ENCODE measurements around the gene RNASE13.
"Not testable (repeated sequence)": the region's sequence is repeated elsewhere in the genome, so short reads cannot be mapped to it uniquely, and the experiment has no call there.

The RNASE13 gene

DNA sequence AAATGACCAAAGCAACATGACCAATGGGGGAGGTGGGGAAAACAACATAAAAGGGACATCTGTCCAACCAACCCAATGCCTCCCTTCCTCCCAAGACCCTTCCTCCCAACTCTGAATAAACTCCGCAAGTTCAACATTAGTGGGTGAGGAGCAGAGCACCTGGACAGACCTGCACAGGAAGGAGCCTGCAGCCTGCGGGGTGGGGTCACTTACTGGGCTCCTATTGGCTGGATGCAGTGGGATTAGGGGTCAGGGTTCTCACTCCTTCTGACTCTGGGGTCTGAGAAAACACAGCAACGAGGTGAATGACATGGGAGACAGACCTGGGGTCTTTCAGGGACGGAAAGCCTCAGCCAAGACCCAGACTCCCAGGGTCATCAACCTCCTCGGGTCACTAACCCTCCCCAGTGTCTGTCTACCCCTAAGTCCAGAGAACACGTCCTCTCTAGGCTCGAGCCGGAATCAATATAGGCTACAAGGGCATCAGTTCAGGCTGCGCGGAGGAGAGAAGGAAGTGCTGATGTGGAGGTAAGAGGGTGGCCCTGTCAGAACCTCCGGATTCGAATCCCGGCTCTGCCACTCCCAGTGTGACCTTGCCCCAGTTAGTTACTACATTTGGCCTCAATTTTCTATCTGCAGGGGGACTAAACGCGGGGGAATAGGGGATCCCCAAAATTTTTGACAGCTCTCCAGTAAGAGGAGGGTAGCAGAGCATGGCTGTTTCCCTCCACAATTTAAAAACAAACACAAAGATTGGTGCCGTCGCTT lies 10.6 kb downstream of the RNASE13 start:
- Mint-ChIP-seq H3K27ac (peak overlapping the region; percentile 67 to 74), H3K27me3 (no peaks in the 10 kb centered on the region), H3K9me3 (no peaks in the 10 kb centered on the region), H3K4me3 (peak overlapping the region; percentile 85 to 89), H3K4me1 (peaks cover 33% of the 10 kb centered on the region)
- DNase-seq (peak in 1 of 2 donors; percentile 10), ATAC-seq (peak; percentile 45)

DNA sequence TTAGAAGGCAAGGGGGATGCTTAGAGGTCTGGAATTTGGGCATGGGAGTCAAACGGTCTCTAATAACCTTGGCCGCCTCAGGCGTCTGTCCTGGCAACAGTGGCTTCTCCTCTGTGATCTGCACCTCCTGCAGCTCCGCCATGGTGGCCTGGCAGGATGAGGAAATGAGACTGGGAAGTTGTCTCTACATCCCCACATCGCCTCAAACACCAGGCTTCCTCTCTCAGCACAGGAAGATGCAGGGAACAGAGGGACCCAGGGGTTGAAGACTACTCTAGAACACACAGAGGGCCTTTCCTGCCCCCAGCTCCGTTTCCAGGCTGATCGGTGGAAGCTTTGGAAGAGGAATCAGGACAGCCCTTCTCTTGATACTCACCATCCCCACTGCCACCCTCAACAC lies 11.4 kb downstream of the RNASE13 start:
- Mint-ChIP-seq H3K27ac (no peak overlapping the region), H3K4me3 (no peak overlapping the region)

DNA sequence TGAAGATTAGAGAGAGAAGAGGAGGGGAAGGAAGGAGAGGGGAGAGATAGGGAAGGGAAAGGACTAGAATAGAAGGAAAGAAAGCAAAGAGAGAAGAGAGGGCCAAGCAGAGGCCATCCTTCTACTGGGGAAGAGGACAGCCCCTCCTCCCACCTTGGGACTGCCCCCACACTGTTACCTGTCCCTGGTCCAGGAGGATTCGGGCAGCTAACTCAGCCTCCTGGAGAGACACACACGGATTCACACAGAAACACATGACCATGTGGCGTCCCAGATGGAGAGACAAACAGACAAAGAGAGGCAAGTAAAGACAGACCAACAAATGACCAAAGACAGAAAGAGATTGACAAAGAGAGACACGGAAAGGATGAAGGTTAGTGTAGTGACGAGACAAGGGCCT lies 11.9 kb downstream of the RNASE13 start:
- Mint-ChIP-seq H3K9me3 (no peaks in the 10 kb centered on the region), H3K4me3 (peak overlapping the region in 1 of 2 donors; percentile 0), H3K4me1 (peaks cover 33% of the 10 kb centered on the region), H3K27ac (no peak overlapping the region), H3K27me3 (no peaks in the 10 kb centered on the region)
- ATAC-seq, result no peak
- DNase-seq, result no peak

More for the DNA sequence above, 11.4 kb downstream of the RNASE13 start:
- ATAC-seq, result no peak
- Mint-ChIP-seq H3K27me3 (no peaks in the 10 kb centered on the region), H3K4me1 (peaks cover 33% of the 10 kb centered on the region), H3K9me3 (no peaks in the 10 kb centered on the region)
- no peak for DNase-seq

DNA sequence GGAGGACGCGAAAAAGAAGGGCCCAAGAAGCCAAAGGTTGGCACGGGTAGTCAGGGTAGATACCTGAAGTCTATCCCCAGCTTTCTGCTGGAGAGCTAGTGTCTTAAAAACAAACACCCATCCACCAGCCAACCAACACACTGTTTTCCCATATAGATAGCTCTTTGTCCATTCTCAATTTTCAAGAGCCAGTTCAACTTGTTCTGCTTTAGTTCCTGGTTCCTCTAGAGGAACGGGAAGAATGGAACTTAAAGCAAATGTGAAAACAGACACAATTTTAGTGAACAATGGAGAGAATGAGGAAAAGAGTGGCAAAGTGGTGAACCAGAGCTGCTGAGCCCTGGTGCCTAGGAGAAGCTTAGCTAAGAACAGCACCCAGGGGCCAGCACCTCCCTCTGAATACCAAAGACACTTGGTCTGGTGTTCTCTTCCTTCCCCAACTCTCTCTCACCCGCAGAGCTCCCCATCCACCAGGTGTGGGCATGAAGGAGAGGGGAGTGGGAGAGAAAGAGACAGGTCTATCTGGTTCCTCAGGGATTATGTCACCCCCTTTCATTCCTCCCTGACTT lies 13.5 kb downstream of the RNASE13 start:
- Mint-ChIP-seq H3K27me3 (no peaks in the 10 kb centered on the region), H3K4me3 (no peak overlapping the region), H3K4me1 (peaks cover 27% of the 10 kb centered on the region), H3K9me3 (no peaks in the 10 kb centered on the region), H3K27ac (no peak overlapping the region)
- DNase-seq, result no peak
- no peak for ATAC-seq

DNA sequence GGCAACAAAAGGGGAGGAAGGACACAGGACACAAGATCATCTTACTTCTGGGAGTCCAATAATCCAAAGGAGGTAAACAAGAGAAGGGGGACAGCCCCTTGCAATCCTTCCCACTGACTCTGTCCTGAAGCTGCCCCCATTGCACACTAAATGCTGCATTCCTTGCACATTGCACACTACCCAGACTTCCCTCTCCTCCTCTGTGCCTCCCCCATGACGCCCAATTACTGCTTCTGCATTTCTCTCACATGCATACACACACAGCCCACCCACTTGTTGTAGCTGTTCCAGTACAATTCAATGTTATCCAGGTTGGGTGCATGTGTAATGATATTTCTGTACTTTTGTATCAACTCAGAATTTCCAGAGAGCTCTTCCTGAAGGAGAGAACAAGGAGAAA lies 15.2 kb downstream of the RNASE13 start:
- no peak overlapping the region for H3K27ac Mint-ChIP-seq
- no peak overlapping the region for H3K4me3 Mint-ChIP-seq
- H3K9me3 Mint-ChIP-seq, result no peaks in the 10 kb centered on the region
- H3K27me3 Mint-ChIP-seq, result peaks cover 1% of the 10 kb centered on the region
- H3K4me1 Mint-ChIP-seq, result peaks cover 18% of the 10 kb centered on the region
- DNase-seq (no peak), ATAC-seq (no peak)

DNA sequence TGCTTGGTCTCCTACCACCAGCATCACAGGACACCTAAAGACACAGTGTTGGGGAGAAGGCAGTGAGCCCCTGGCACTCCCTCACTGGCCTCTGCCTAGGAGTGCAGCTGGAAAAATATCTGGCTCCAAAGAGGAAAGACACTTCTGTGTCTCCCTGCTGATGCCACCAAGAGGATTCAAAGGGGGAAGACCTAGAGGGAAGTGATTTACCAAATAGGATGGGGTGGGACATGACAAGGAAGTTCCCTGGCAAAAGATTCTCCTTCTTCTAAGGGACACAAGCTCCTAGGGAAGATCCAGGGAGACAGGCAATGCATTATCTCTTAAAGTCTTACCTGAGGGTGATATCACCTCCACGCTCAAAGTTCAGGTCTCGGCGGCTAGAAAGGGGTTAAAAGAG lies 15.8 kb downstream of the RNASE13 start:
- Mint-ChIP-seq H3K27me3 (peaks cover 7% of the 10 kb centered on the region), H3K9me3 (no peaks in the 10 kb centered on the region), H3K4me1 (peaks cover 12% of the 10 kb centered on the region), H3K4me3 (no peak overlapping the region), H3K27ac (no peak overlapping the region)
- ATAC-seq, result no peak
- DNase-seq, result no peak

DNA sequence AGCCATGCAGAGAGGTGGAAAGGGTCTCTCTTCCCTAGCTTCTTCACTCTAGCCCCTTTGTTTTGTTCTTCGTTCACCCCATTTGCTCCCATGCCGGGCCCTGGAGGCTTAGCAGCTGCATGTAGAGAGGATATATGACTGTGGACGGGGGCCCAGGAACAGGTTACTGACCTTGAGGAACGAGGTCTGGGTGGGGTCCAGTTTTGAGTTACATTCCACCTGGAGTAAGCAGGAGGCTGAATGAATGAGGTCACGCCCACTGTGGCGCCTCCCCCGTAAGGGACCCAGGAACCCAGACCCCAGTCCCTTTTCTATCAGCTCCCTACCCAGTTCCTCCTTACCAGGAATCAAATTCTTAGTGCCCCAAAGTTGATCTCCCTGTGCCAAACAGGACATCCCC lies 16.3 kb downstream of the RNASE13 start:
- no peak overlapping the region for H3K27ac Mint-ChIP-seq
- no peak for ATAC-seq

DNA sequence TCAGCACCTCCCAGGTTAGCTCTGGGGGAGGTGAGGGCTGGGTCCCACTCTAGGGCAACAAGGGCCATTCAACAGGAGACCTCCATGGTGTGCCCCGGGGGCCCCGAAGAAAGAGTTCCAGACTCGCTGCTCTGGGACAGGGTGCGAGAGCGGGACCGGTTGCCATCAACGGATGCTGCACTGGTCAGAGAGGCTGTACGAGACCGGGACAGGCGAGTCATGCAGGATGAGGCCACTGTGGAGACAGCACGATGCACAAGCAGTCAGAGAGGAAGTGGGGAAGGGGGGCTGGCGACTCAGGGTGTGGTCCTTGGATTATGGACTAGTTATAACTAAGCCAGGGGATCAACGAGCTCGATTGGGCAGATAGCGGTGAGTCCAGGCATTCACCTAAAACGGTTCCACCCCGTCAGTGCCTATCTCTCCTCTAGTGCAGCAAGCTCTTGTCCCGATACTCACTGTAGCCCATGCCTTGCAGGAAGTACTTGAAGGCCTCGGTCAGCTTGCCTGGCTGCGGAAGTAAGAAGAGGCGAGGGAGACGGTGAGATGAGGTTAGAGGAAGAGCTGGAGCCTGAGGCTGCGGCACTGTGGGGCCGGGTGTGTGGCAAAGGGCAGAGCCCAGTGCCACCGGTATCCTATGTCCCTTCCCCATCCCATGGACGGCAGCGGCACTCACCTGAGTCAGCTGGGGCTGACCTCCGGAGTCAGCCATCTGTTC lies 16.9 kb downstream of the RNASE13 start:
- no peaks in the 10 kb centered on the region for H3K9me3 Mint-ChIP-seq
- peaks cover under 1% of the 10 kb centered on the region for H3K4me1 Mint-ChIP-seq
- H3K27ac Mint-ChIP-seq, result peak overlapping the region in 1 of 2 donors; percentile 30
- H3K4me3 Mint-ChIP-seq, result no peak overlapping the region
- peaks cover 15% of the 10 kb centered on the region for H3K27me3 Mint-ChIP-seq
- no peak for DNase-seq
- no peak for ATAC-seq

More for the DNA sequence above, 16.3 kb downstream of the RNASE13 start:
- no peak for DNase-seq
- H3K4me3 Mint-ChIP-seq, result no peak overlapping the region
- peaks cover 10% of the 10 kb centered on the region for H3K27me3 Mint-ChIP-seq
- peaks cover 7% of the 10 kb centered on the region for H3K4me1 Mint-ChIP-seq
- no peaks in the 10 kb centered on the region for H3K9me3 Mint-ChIP-seq

DNA sequence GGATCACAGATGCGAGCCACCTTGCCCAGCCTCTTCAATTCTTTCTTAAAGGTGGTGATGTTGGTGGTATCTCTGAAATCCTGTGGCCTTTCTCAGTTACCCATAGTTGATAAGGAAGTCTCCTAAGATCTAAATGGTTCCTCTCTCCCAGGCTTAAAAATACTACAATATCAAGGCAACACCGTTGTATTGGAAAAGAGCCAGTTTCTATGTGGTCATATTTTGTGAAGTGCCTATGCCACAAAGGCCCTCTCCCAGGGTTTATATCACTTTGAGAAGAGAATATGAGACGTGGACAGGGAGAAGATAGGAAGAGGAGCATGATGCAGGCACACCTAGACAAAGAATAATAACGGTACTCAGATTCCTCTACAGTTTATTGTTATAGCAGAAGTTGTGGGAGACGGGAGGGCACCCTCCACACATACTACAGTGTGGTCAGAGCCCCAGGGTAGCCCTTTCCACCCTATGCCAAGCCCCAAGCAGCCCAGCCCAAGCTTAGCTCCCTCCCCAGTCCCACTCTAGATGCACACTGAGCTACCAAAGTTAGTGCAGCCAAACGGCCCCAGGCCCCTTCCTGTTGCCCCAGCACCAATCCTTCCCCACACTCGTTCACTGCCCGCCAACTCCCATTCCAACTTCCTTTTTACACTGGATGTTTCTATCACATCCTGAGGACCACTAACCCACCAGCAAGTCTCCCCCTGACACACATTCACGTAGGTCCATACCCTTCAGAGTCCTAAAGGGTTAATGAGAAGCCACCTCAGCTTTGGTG lies 18.0 kb downstream of the RNASE13 start:
- peaks cover 26% of the 10 kb centered on the region for H3K27me3 Mint-ChIP-seq
- no peaks in the 10 kb centered on the region for H3K9me3 Mint-ChIP-seq
- H3K4me3 Mint-ChIP-seq, result no peak overlapping the region
- H3K4me1 Mint-ChIP-seq, result no peaks in the 10 kb centered on the region
- no peak for ATAC-seq
- DNase-seq, result no peak
- H3K27ac Mint-ChIP-seq, result no peak overlapping the region

DNA sequence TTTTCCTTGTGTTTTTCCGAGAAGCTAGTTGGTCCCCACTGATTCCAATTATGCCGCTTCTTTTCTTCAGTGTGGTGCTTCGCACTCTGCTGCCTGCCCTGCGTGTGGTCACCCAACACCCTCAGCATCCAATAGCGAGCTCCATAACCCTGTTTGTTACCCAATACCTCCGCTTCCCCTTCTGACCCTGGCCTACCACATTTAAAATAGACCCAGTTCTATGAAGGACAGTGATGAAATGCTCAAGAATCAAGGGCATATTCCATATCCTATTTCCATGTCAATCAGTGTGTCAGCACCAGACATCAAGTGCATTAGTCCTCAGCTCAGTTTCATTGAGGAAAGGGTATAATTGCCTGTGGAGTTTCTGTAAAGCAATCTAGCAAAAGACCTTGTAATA lies 19.3 kb downstream of the RNASE13 start:
- no peak for ATAC-seq
- H3K4me1 Mint-ChIP-seq, result no peaks in the 10 kb centered on the region
- DNase-seq, result no peak

DNA sequence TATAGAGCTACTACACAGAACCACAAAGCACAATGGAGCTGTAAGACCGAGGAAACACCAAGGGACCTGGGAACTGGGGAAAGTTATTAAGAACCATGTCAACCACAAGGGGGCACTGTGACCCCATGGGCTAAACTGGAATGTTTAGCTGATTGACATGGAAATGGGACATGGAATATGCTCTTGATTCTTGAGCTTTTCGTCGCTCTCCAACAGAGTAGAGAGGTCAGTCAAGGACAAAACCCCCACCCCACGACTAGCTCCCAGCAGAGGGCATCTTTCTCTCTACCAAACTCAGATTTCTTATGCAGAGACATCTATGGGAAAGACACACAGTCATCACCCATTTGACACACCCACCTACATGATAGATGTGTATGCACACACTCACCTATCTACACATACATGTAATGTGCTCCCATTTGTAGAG lies 19.8 kb downstream of the RNASE13 start:
- Mint-ChIP-seq H3K27ac (no peak overlapping the region), H3K4me1 (no peaks in the 10 kb centered on the region), H3K9me3 (no peaks in the 10 kb centered on the region)

More for the DNA sequence above, 19.3 kb downstream of the RNASE13 start:
- Mint-ChIP-seq H3K9me3 (no peaks in the 10 kb centered on the region), H3K27ac (no peak overlapping the region), H3K4me3 (no peak overlapping the region), H3K27me3 (peaks cover 35% of the 10 kb centered on the region)

DNA sequence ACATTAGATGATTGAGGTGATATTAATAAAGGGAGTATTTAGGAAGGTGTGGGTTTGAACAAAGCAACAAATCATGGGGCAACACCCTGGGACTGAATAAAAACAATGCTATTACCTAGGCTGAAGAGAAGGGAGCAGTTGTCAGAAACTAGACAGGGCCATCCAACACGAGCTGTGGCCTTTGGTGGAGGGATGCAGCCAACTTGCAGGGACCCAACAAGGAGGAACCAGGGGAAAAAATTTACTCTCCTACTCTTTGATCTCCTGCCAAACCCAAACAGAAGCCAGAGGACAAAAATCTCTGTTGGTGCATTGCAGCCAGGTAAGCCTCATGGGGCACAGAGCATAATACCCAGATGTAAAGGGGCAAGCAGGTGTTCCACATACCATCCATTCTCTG lies 23.5 kb downstream of the RNASE13 start:
- Mint-ChIP-seq H3K4me3 (no peak overlapping the region), H3K27ac (no peak overlapping the region), H3K9me3 (no peaks in the 10 kb centered on the region), H3K27me3 (peaks cover 35% of the 10 kb centered on the region), H3K4me1 (no peaks in the 10 kb centered on the region)
- DNase-seq, result no peak
- ATAC-seq, result no peak

More for the DNA sequence above, 19.8 kb downstream of the RNASE13 start:
- Mint-ChIP-seq H3K27me3 (peaks cover 35% of the 10 kb centered on the region), H3K4me3 (no peak overlapping the region)
- DNase-seq, result peak; percentile 66
- ATAC-seq, result peak; percentile 78

DNA sequence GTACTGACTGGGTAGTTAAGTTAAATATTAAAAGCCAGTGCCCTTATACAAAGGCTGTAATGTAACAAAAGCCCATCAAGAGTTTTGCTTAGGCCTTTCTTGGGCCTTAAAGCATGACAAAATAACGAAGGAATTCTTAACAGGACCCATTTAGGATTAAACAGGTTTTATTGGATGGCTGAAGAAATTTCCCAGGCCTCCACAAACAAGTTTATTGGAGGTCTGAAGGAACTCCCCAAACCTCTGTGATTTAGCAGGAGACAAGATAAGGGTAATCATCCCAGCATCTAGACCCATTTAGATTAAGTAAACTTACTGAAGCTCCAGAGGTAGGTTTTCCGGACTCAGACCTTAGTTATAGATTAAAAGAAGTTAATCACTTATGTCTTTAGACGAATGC lies 24.9 kb downstream of the RNASE13 start:
- ATAC-seq, result not testable (repeated sequence)

DNA sequence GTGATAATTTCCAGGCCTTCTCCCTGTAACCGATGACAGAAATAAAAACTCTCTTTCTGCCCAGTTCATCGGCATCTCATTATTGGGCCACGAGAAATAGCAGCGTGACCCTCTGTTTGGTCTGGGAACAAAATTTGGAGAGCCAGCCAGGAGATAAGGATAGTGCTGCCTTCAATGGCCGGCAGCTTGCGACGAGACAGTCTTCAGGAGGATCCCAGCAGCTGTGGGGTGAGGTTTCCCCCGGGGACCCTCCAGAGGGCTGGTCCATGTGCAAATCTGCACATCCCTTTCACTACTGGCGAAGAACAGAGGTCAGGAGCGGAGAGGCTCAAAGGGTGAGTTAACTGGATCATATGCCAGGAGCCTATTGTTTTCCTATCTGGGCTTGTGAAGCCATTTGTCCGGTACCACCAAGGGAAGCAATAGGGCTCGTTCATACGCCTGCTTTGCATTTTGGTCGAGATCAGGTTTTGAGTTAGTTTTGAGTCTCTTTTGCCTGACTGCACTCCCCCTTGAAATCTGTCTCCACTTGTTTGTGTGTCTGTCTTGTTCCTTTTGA lies 30.7 kb downstream of the RNASE13 start:
- ATAC-seq, result no peak
- Mint-ChIP-seq H3K27ac (no peak overlapping the region), H3K9me3 (no peaks in the 10 kb centered on the region), H3K4me3 (no peak overlapping the region), H3K27me3 (no peaks in the 10 kb centered on the region), H3K4me1 (no peaks in the 10 kb centered on the region)
- no peak for DNase-seq

More for the DNA sequence above, 24.9 kb downstream of the RNASE13 start:
- H3K27ac Mint-ChIP-seq, H3K4me3 Mint-ChIP-seq, H3K4me1 Mint-ChIP-seq, DNase-seq, H3K9me3 Mint-ChIP-seq: not testable (repeated sequence)
- H3K27me3 Mint-ChIP-seq, result peaks cover 35% of the 10 kb centered on the region

DNA sequence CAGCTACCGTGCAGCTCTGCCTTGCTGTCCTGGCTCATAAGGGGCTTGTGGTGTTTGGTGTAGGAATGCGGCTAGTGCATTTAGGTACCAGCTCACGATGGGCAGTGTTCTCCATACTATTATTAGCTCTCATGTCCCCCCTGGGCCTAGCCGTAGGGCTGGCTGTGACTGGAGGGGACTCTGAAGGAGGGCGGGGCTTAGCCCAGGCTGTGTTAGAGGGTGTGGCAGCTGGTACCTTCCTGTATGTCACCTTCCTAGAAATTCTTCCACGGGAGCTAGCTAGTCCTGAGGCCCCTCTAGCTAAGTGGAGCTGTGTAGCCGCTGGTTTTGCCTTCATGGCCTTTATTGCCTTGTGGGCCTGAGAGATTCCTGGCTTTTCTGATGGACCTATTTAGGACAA lies 33.4 kb downstream of the RNASE13 start:
- Mint-ChIP-seq H3K4me3 (no peak overlapping the region), H3K27ac (no peak overlapping the region), H3K4me1 (peaks cover 5% of the 10 kb centered on the region), H3K27me3 (no peaks in the 10 kb centered on the region), H3K9me3 (no peaks in the 10 kb centered on the region)
- ATAC-seq (no peak), DNase-seq (no peak)
